GM12878 (cell line): ENCODE results near the gene PATJ.

ENCODE experiments used
- CEBPB ChIP-seq, 2 experiments: fragments of 150-350 bp in 1 of 2; IDR thresholded peaks; 2 replicates each; pipeline ENCODE4 v1.6.1; 2012 to 2014; ENCODE audit warnings: low read depth in 2 of 2, low read length in 2 of 2, borderline replicate concordance in 1 of 2, inconsistent platforms in 1 of 2
- CHD2 ChIP-seq: IDR thresholded peaks from 2 replicates; pipeline ENCODE4 v1.6.1; 2011; ENCODE audit warnings: low read depth, low read length, improper control_type of control experiment, borderline replicate concordance
- EGR1 ChIP-seq, 2 experiments: IDR thresholded peaks; 1 replicate in 1 of 2; 2 replicates in 1 of 2; pipeline ENCODE4 v1.6.1; 2011 to 2012; ENCODE audit warnings: low read depth in 2 of 2, low read length in 2 of 2, borderline replicate concordance in 1 of 2, mild to moderate bottlenecking in 1 of 2, moderate library complexity in 1 of 2
- FOXM1 ChIP-seq: IDR thresholded peaks from 2 replicates; pipeline ENCODE4 v1.6.1; 2012; ENCODE audit warnings: low read depth, mild to moderate bottlenecking, inconsistent platforms, low read length, moderate library complexity
- HDAC2 ChIP-seq: fragments of 200-600 bp; sonication (generic); IDR thresholded peaks from 2 replicates; pipeline ENCODE4 v1.6.1; 2017
- JUNB ChIP-seq: IDR thresholded peaks from 2 replicates; pipeline ENCODE4 v1.6.1; 2016; ENCODE audit warnings: antibody characterized with exemption, mild to moderate bottlenecking
- NFYA ChIP-seq: IDR thresholded peaks from 2 replicates; pipeline ENCODE4 v1.6.1; 2011; ENCODE audit warnings: low read depth, mild to moderate bottlenecking, low read length, improper control_type of control experiment, borderline replicate concordance
- RAD21 ChIP-seq: IDR thresholded peaks from 2 replicates; pipeline ENCODE4 v1.6.1; 2011; ENCODE audit warnings: mild to moderate bottlenecking, low read depth, low read length, moderate library complexity; ENCODE audit not compliant: insufficient read depth
- ZNF274 ChIP-seq: IDR thresholded peaks from one replicate; pipeline ENCODE4 v1.8.0; 2011; ENCODE audit not compliant: insufficient read length, insufficient read depth
- TF ChIP-seq, protein P1 (sequence below), 3 experiments: IDR thresholded peaks in 2 of 3; conservative IDR thresholded peaks in 1 of 3; 2 replicates each; pipeline ENCODE4 v1.5.1; 2011; ENCODE audit warnings: low read depth in 3 of 3, low read length in 3 of 3, mild to moderate bottlenecking in 3 of 3, control low read depth in 2 of 3, moderate library complexity in 2 of 3, inconsistent platforms in 1 of 3, mixed read lengths in 1 of 3; ENCODE audit not compliant: control insufficient read depth in 2 of 3, insufficient read depth in 1 of 3; ENCODE audit errors: extremely low read depth in 1 of 3
- TF ChIP-seq, protein P2 (sequence below): IDR thresholded peaks from 2 replicates; pipeline ENCODE4 v1.6.1; 2011; ENCODE audit warnings: borderline replicate concordance, low read depth, mild to moderate bottlenecking, moderate library complexity, low read length; ENCODE audit not compliant: insufficient read depth, poor library complexity, severe bottlenecking
- TF ChIP-seq, protein P3 (sequence below): IDR thresholded peaks from 2 replicates; pipeline ENCODE4 v1.6.1; 2012; ENCODE audit warnings: mild to moderate bottlenecking, low read depth, low read length
- TF ChIP-seq, protein P4 (sequence below): IDR thresholded peaks from 2 replicates; pipeline ENCODE4 v1.6.1; 2012; ENCODE audit warnings: low read depth, low read length, improper control_type of control experiment
- TF ChIP-seq, protein P5 (sequence below): fragments of 150-350 bp; IDR thresholded peaks from 2 replicates; pipeline ENCODE4 v1.6.1; 2014; ENCODE audit warnings: mild to moderate bottlenecking, low read depth, low read length

DNA sequence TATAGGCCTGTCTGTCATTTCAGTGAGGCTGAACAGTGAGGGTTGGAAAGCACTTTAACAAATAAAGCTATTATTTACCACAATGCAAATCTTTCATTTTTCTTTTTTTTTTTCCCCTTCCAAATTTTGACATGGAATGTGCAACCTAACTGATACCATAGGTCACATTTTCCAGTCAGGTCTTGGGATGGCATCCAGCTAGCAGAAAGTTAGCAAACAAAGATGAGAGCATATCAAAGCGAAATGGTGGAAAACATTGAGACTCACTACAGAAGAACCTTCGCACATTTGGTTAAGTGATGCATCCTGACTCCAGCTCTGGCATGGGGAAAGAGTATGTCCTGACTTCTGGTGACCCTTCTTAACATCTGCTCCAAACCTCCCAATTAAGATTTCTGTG is 347.3 kb downstream of the PATJ start:
- TF ChIP-seq FOXM1 (no peak), JUNB (no peak), CHD2 (no peak), NFYA (no peak), EGR1 (IDR thresholded peaks at IDR 0.05; ENCODE audit: borderline replicate concordance in 1 of 2, low read depth in 2 of 2, low read length in 2 of 2) (no peak), ZNF274 (no peak), CEBPB (IDR thresholded peaks at IDR 0.05; ENCODE audit: borderline replicate concordance in 1 of 2, low read depth in 2 of 2, low read length in 2 of 2) (no peak), HDAC2 (no peak), RAD21 (no peak)
- TF ChIP-seq, protein P1, sequence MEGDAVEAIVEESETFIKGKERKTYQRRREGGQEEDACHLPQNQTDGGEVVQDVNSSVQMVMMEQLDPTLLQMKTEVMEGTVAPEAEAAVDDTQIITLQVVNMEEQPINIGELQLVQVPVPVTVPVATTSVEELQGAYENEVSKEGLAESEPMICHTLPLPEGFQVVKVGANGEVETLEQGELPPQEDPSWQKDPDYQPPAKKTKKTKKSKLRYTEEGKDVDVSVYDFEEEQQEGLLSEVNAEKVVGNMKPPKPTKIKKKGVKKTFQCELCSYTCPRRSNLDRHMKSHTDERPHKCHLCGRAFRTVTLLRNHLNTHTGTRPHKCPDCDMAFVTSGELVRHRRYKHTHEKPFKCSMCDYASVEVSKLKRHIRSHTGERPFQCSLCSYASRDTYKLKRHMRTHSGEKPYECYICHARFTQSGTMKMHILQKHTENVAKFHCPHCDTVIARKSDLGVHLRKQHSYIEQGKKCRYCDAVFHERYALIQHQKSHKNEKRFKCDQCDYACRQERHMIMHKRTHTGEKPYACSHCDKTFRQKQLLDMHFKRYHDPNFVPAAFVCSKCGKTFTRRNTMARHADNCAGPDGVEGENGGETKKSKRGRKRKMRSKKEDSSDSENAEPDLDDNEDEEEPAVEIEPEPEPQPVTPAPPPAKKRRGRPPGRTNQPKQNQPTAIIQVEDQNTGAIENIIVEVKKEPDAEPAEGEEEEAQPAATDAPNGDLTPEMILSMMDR (IDR thresholded peaks at IDR 0.05 in 2 of 3, conservative IDR thresholded peaks at IDR 0.05 in 1 of 3; ENCODE audit: control insufficient read depth in 2 of 3, extremely low read depth in 1 of 3, insufficient read depth in 1 of 3, low read depth in 3 of 3, low read length in 3 of 3), result no peak
- TF ChIP-seq, protein P2, sequence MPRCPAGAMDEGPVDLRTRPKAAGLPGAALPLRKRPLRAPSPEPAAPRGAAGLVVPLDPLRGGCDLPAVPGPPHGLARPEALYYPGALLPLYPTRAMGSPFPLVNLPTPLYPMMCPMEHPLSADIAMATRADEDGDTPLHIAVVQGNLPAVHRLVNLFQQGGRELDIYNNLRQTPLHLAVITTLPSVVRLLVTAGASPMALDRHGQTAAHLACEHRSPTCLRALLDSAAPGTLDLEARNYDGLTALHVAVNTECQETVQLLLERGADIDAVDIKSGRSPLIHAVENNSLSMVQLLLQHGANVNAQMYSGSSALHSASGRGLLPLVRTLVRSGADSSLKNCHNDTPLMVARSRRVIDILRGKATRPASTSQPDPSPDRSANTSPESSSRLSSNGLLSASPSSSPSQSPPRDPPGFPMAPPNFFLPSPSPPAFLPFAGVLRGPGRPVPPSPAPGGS, result no peak
- TF ChIP-seq, protein P3, sequence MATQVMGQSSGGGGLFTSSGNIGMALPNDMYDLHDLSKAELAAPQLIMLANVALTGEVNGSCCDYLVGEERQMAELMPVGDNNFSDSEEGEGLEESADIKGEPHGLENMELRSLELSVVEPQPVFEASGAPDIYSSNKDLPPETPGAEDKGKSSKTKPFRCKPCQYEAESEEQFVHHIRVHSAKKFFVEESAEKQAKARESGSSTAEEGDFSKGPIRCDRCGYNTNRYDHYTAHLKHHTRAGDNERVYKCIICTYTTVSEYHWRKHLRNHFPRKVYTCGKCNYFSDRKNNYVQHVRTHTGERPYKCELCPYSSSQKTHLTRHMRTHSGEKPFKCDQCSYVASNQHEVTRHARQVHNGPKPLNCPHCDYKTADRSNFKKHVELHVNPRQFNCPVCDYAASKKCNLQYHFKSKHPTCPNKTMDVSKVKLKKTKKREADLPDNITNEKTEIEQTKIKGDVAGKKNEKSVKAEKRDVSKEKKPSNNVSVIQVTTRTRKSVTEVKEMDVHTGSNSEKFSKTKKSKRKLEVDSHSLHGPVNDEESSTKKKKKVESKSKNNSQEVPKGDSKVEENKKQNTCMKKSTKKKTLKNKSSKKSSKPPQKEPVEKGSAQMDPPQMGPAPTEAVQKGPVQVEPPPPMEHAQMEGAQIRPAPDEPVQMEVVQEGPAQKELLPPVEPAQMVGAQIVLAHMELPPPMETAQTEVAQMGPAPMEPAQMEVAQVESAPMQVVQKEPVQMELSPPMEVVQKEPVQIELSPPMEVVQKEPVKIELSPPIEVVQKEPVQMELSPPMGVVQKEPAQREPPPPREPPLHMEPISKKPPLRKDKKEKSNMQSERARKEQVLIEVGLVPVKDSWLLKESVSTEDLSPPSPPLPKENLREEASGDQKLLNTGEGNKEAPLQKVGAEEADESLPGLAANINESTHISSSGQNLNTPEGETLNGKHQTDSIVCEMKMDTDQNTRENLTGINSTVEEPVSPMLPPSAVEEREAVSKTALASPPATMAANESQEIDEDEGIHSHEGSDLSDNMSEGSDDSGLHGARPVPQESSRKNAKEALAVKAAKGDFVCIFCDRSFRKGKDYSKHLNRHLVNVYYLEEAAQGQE, result no peak
- TF ChIP-seq, protein P4, sequence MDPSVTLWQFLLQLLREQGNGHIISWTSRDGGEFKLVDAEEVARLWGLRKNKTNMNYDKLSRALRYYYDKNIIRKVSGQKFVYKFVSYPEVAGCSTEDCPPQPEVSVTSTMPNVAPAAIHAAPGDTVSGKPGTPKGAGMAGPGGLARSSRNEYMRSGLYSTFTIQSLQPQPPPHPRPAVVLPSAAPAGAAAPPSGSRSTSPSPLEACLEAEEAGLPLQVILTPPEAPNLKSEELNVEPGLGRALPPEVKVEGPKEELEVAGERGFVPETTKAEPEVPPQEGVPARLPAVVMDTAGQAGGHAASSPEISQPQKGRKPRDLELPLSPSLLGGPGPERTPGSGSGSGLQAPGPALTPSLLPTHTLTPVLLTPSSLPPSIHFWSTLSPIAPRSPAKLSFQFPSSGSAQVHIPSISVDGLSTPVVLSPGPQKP, result no peak
- TF ChIP-seq, protein P5, sequence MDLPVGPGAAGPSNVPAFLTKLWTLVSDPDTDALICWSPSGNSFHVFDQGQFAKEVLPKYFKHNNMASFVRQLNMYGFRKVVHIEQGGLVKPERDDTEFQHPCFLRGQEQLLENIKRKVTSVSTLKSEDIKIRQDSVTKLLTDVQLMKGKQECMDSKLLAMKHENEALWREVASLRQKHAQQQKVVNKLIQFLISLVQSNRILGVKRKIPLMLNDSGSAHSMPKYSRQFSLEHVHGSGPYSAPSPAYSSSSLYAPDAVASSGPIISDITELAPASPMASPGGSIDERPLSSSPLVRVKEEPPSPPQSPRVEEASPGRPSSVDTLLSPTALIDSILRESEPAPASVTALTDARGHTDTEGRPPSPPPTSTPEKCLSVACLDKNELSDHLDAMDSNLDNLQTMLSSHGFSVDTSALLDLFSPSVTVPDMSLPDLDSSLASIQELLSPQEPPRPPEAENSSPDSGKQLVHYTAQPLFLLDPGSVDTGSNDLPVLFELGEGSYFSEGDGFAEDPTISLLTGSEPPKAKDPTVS, result no peak
